Testis (tissue), 3 donors: ENCODE results near the gene METTL3. TPM values are rescaled to one million over a fixed set of nuclear protein-coding genes. Genes with fewer than 3 reads are reported as not detected.
A peak's percentile ranks its signal among the peaks of the same experiment; 100 is the strongest.

ENCODE experiments used
- DNase-seq: peaks from one replicate; pipeline ENCODE4 v3.0.0-alpha.2; 2019
- H3K27ac ChIP-seq, 2 donors: fragments of 200-600 bp; sonication (generic); one replicate each; pipeline ENCODE4 v1.5.1; 2019
- H3K27me3 ChIP-seq: fragments of 200-600 bp; sonication (generic); one replicate; pipeline ENCODE4 v1.5.1; 2019
- H3K36me3 ChIP-seq: fragments of 200-600 bp; sonication (generic); one replicate; pipeline ENCODE4 v1.5.1; 2017; ENCODE audit warnings: low read depth; ENCODE audit errors: missing control alignments
- H3K4me1 ChIP-seq: fragments of 200-600 bp; sonication (generic); one replicate; pipeline ENCODE4 v1.5.1; 2019
- H3K4me3 ChIP-seq, 2 donors: fragments of 200-600 bp; sonication (generic); one replicate each; pipeline ENCODE4 v1.5.1; 2017 to 2019
- H3K9me3 ChIP-seq: fragments of 200-600 bp; sonication (generic); one replicate; pipeline ENCODE4 v1.5.1; 2017
- CTCF ChIP-seq, 3 experiments: fragments of 450-650 bp in 2 of 3; fragments of 200-600 bp in 1 of 3; sonication (generic) in 1 of 3; IDR thresholded peaks; one replicate each; pipeline ENCODE4 v1.5.1; 2016 to 2019; ENCODE audit warnings: antibody characterized with exemption in 3 of 3, mild to moderate bottlenecking in 2 of 3, moderate library complexity in 1 of 3
- POLR2A ChIP-seq: fragments of 450-650 bp; IDR thresholded peaks from one replicate; pipeline ENCODE4 v1.6.1; 2017; ENCODE audit warnings: antibody characterized with exemption, mild to moderate bottlenecking, moderate library complexity
- WGBS, 2 donors: methylation state at CpG; one replicate each; pipeline ENCODE4 v1.1.5; 2018; 5-methylcytosine and 5-hydroxymethylcytosine counted together
- intact Hi-C: fragments of 100-400 bp; cut with DNase I; formaldehyde crosslinking; loops from one replicate; pipeline ENCODE4 v1.15.1; 2023; ENCODE audit warnings: low total_unique reads
- polyA plus RNA-seq: library from polyadenylated mRNA; stranded (reverse); fragments of 350-450 nt; fragmentation: Illumina TruSeq; extraction: RNeasy Lipid Tissue Mini Kit (QIAGEN cat#74804); gene quantifications from one replicate; pipeline ENCODE4 v1.2.3, GENCODE V29; 2014; ENCODE audit warnings: low read depth, low replicate concordance; ENCODE audit not compliant: insufficient read depth
- total RNA-seq, 2 donors: library from RNA; depleted of rRNA; stranded (reverse); fragments of >200 nt; gene quantifications; one replicate each; pipeline ENCODE4 v1.2.3, GENCODE V29; 2016

The METTL3 gene
- total and polyA plus RNA-seq, 3 donors from 2014 or later: 65.7 to 81.1 (median 66.3) TPM

- no peaks in the 10 kb centered on the region for H3K9me3 ChIP-seq
- peak overlapping the region; percentile 67 to 94 for H3K27ac ChIP-seq
- no peak for TF ChIP-seq CTCF (IDR thresholded peaks at IDR 0.05)
- H3K36me3 ChIP-seq: no peaks in the 10 kb centered on the region
- intact Hi-C loops: no loop called here
- no peaks in the 10 kb centered on the region for H3K27me3 ChIP-seq
- no peak for DNase-seq
- 8 to 19% methylated on average over 15 of the region's 15 CpGs for WGBS, 2 donors
- H3K4me1 ChIP-seq: peaks cover 7% of the 10 kb centered on the region
- peak overlapping the region; percentile 69 to 95 for H3K4me3 ChIP-seq
These were observed 56.1 kb downstream of the METTL3 start for GRCh38 chr14:21454843-21455544.

GRCh38 chr14:21449899-21450216, 61.3 kb downstream of the METTL3 start:
- no peak for DNase-seq
- no peaks in the 10 kb centered on the region for H3K36me3 ChIP-seq
- TF ChIP-seq CTCF (IDR thresholded peaks at IDR 0.05): no peak
- TF ChIP-seq POLR2A: no peak
- 90 to 100% methylated on average over 1 of the region's 1 CpG for WGBS, 2 donors
- H3K27me3 ChIP-seq: no peaks in the 10 kb centered on the region
- H3K9me3 ChIP-seq: no peaks in the 10 kb centered on the region
- no peak overlapping the region for H3K27ac ChIP-seq
- H3K4me3 ChIP-seq: no peak overlapping the region
- H3K4me1 ChIP-seq: peaks cover 17% of the 10 kb centered on the region
- intact Hi-C loops: no loop called here

Other genes starting within 250 kb of the METTL3 start
- 100 to 1,000 TPM; 317 to 399 TPM for gene HNRNPC, start 241.9 kb downstream of the METTL3 start, total RNA-seq
- gene HNRNPC, start 241.9 kb downstream of the METTL3 start, polyA plus RNA-seq: 443 TPM
- gene RPGRIP1, start 231.3 kb downstream of the METTL3 start, total RNA-seq: 10 to 100 TPM; 35.7 to 38.9 TPM
- gene RPGRIP1, start 231.3 kb downstream of the METTL3 start, polyA plus RNA-seq: 110 TPM
- 100 to 1,000 TPM; 104 to 112 TPM for gene SUPT16H, start 127.3 kb downstream of the METTL3 start, total RNA-seq
- gene SUPT16H, start 127.3 kb downstream of the METTL3 start, polyA plus RNA-seq: 99.5 TPM
- gene CHD8, start 55.2 kb downstream of the METTL3 start, total RNA-seq: 10 to 100 TPM; 82.8 to 87.4 TPM
- gene CHD8, start 55.2 kb downstream of the METTL3 start, polyA plus RNA-seq: 67.3 TPM
- 10 to 100 TPM; 32.9 to 40.1 TPM for gene RAB2B, start 34.4 kb downstream of the METTL3 start, total RNA-seq
- gene RAB2B, start 34.4 kb downstream of the METTL3 start, polyA plus RNA-seq: 36.4 TPM
- gene TOX4, start 34.1 kb downstream of the METTL3 start, total RNA-seq: 10 to 100 TPM; 64.4 to 72.6 TPM
- 120 TPM for gene TOX4, start 34.1 kb downstream of the METTL3 start, polyA plus RNA-seq
- gene SALL2, start 15.0 kb upstream of the METTL3 start, total RNA-seq: 1 to 10 TPM; 4.1 to 5.0 TPM
- 5.5 TPM for gene SALL2, start 15.0 kb upstream of the METTL3 start, polyA plus RNA-seq
- gene OR10G3, start 68.7 kb upstream of the METTL3 start, total RNA-seq: not detected
- not detected for gene OR10G3, start 68.7 kb upstream of the METTL3 start, polyA plus RNA-seq
- under 1 TPM in 1 of 2 donors, not detected in 1; 0.25 TPM for gene OR10G2, start 123.6 kb upstream of the METTL3 start, total RNA-seq
- not detected for gene OR10G2, start 123.6 kb upstream of the METTL3 start, polyA plus RNA-seq
- gene OR4E2, start 142.5 kb upstream of the METTL3 start, total RNA-seq: under 1 TPM in 1 of 2 donors, not detected in 1; 0.19 TPM
- not detected for gene OR4E2, start 142.5 kb upstream of the METTL3 start, polyA plus RNA-seq
- gene OR4E1, start 162.5 kb upstream of the METTL3 start, total RNA-seq: under 1 TPM in 1 of 2 donors, not detected in 1; 0.47 TPM
- gene OR4E1, start 162.5 kb upstream of the METTL3 start, polyA plus RNA-seq: 0.16 TPM